K562 (cell line): ENCODE results near the gene SAMD9. TPM values are rescaled to one million over a fixed set of nuclear protein-coding genes. Genes with fewer than 3 reads are reported as not detected.

Experiments used
- ATAC-seq: fragments of 200-7000 bp; cut with Tn5 transposase; 3 replicates; pipeline ENCODE4 v1.9.1; 2020; ENCODE audit warnings: moderate library complexity
- BruUV-seq: library from RNA; stranded (reverse); fragments of 400-500 nt; replicated peaks from 2 replicates; lab custom pipeline; 2021; lab: Mats Ljungman, UMichigan
- CTCF ChIA-PET: fragments of 300-600 bp; formaldehyde crosslinking; extraction: SDS; loops from one replicate; lab custom pipeline; 2021; ENCODE audit warnings: low intra/inter-chr PET ratio; lab: Yijun Ruan, JAX
- POLR2A ChIA-PET: fragments of 300-600, 350-650 bp; sonication (Branson Sonifier 250); formaldehyde crosslinking; extraction: SDS; loops from one replicate; lab custom pipeline; 2021; ENCODE audit warnings: antibody characterized with exemption, inconsistent platforms; lab: Yijun Ruan, JAX
- DNase-seq, 4 experiments: peaks; one replicate each; pipeline versions ENCODE4 v3.0.0 to v3.0.0-alpha.2; 2011 to 2018; ENCODE audit warnings: low spot score in 3 of 4, mixed read lengths in 3 of 4; ENCODE audit errors: extremely low read depth in 1 of 4
- FAIRE-seq: peaks from 2 replicates; lab custom pipeline; 2011; peaks lifted over from hg19 to GRCh38; lab: Jason Lieb, UNC
- H2AFZ ChIP-seq: 2 replicates; pipeline ENCODE4 v1.6.0; 2011; ENCODE audit warnings: low read depth, low read length, control low read depth, inconsistent platforms
- H3K27ac ChIP-seq: fragments of 200-600 bp; 3 replicates; pipeline ENCODE4 v1.8.0; 2011; ENCODE audit warnings: low read depth, mild to moderate bottlenecking, control low read depth, inconsistent platforms, low read length, moderate library complexity, mixed read lengths; ENCODE audit errors: extremely low read depth
- H3K27me3 ChIP-seq, 2 experiments: fragments of 300-600 bp in 1 of 2; 2 replicates in 1 of 2; 3 replicates in 1 of 2; pipeline versions ENCODE4 v1.6.0 to v1.8.0; 2011; ENCODE audit warnings: inconsistent platforms in 2 of 2, low read length in 2 of 2, mild to moderate bottlenecking in 1 of 2, mixed read lengths in 1 of 2, moderate library complexity in 1 of 2; ENCODE audit not compliant: control insufficient read depth in 2 of 2, insufficient read depth in 2 of 2
- H3K36me3 ChIP-seq: fragments of 300-600 bp; 3 replicates; pipeline ENCODE4 v1.8.0; 2011; ENCODE audit warnings: mild to moderate bottlenecking, low read length, inconsistent platforms; ENCODE audit not compliant: control insufficient read depth, insufficient read depth
- H3K4me1 ChIP-seq, 2 experiments: fragments of 200-600 bp in 1 of 2; replicated peaks in 1 of 2; 2 replicates in 1 of 2; 3 replicates in 1 of 2; pipeline versions ENCODE4 v1.5.1 to v1.8.0; 2011; ENCODE audit warnings: inconsistent platforms in 2 of 2, low read length in 2 of 2, mild to moderate bottlenecking in 1 of 2, mixed read lengths in 1 of 2, moderate library complexity in 1 of 2; ENCODE audit not compliant: control insufficient read depth in 2 of 2, insufficient read depth in 2 of 2
- H3K4me2 ChIP-seq: 2 replicates; pipeline ENCODE4 v1.6.1; 2011; ENCODE audit warnings: low read length, control low read depth, inconsistent platforms, mixed read lengths; ENCODE audit not compliant: insufficient read depth
- H3K4me3 ChIP-seq: fragments of 200-600 bp; sonication (generic), shearing (Covaris generic); 2 replicates; pipeline ENCODE4 v1.5.1; 2016; ENCODE audit warnings: control low read depth, inconsistent platforms
- H3K79me2 ChIP-seq: fragments of 200-600 bp; 3 replicates; pipeline ENCODE4 v1.8.0; 2011; ENCODE audit warnings: low read length, inconsistent platforms; ENCODE audit not compliant: control insufficient read depth, insufficient read depth
- H3K9ac ChIP-seq, 2 experiments: 2 replicates each; pipeline versions ENCODE4 v1.6.0 to v1.6.1; 2011; ENCODE audit warnings: low read depth in 2 of 2, low read length in 2 of 2, control low read depth in 1 of 2, inconsistent platforms in 1 of 2, mild to moderate bottlenecking in 1 of 2, mixed read lengths in 1 of 2; ENCODE audit not compliant: insufficient read depth in 1 of 2
- H3K9me1 ChIP-seq: one replicate; pipeline ENCODE4 v1.6.0; 2011; ENCODE audit warnings: inconsistent platforms, mild to moderate bottlenecking, low read length, moderate library complexity; ENCODE audit not compliant: control insufficient read depth, insufficient read depth
- H3K9me3 ChIP-seq: replicated peaks from 2 replicates; pipeline ENCODE4 v1.5.1; 2011; ENCODE audit warnings: low read depth, low read length, inconsistent platforms; ENCODE audit not compliant: control insufficient read depth, insufficient read depth
- H4K20me1 ChIP-seq: replicated peaks from 2 replicates; pipeline ENCODE4 v1.6.1; 2011; ENCODE audit warnings: low read length, inconsistent platforms, mixed read lengths; ENCODE audit not compliant: control insufficient read depth, insufficient read depth
- BRCA1 ChIP-seq, 2 experiments: fragments of 450-650 bp in 1 of 2; sonication (generic) in 1 of 2; formaldehyde crosslinking in 1 of 2; IDR thresholded peaks; 2 replicates each; pipeline versions ENCODE4 v1.5.0 to v1.6.1; 2017 to 2020; ENCODE audit warnings: mild to moderate bottlenecking in 1 of 2, missing genetic modification reagents in 1 of 2
- FOXJ2 ChIP-seq: fragments of 200-800 bp; sonication (Bioruptor generic); IDR thresholded peaks from 2 replicates; pipeline ENCODE4 v1.6.1; 2016; ENCODE audit warnings: missing genetic modification characterization, missing compliant biosample characterization
- GABPB2 ChIP-seq: fragments of 250-450 bp; sonication (Bioruptor Pico); conservative IDR thresholded peaks from 2 replicates; pipeline ENCODE4 v1.5.1; 2021; ENCODE audit warnings: mild to moderate bottlenecking
- MCM3 ChIP-seq: fragments of 450-650 bp; IDR thresholded peaks from 2 replicates; pipeline ENCODE4 v1.6.1; 2016
- MTA2 ChIP-seq: fragments of 450-650 bp; IDR thresholded peaks from 2 replicates; pipeline ENCODE4 v1.6.1; 2016; ENCODE audit warnings: low read depth
- PML ChIP-seq: IDR thresholded peaks from 2 replicates; pipeline ENCODE4 v1.6.1; 2012; ENCODE audit warnings: low read length, inconsistent platforms
- PTBP1 ChIP-seq: fragments of 200-400 bp; formaldehyde crosslinking; IDR thresholded peaks from 2 replicates; pipeline ENCODE4 v1.6.1; 2017; ENCODE audit warnings: low read depth, low read length
- SMAD4 ChIP-seq: fragments of 250-450 bp; sonication (Bioruptor Pico); conservative IDR thresholded peaks from 2 replicates; pipeline ENCODE4 v1.8.0; 2021; ENCODE audit warnings: inconsistent platforms, mild to moderate bottlenecking, moderate library complexity
- THRA ChIP-seq: fragments of 450-650 bp; IDR thresholded peaks from 2 replicates; pipeline ENCODE4 v1.6.1; 2017; ENCODE audit warnings: mild to moderate bottlenecking, moderate library complexity
- TRIM25 ChIP-seq: fragments of 450-650 bp; IDR thresholded peaks from 2 replicates; pipeline ENCODE4 v1.7.0; 2016; ENCODE audit warnings: borderline replicate concordance
- TSHZ1 ChIP-seq: fragments of 250-450 bp; sonication (Bioruptor Pico); IDR thresholded peaks from 2 replicates; pipeline ENCODE4 v1.4.0; 2020; ENCODE audit warnings: mild to moderate bottlenecking, moderate library complexity
- XRCC3 ChIP-seq: fragments of 450-650 bp; IDR thresholded peaks from 2 replicates; pipeline ENCODE4 v1.6.1; 2017; ENCODE audit warnings: mild to moderate bottlenecking, moderate library complexity
- ZNF398 ChIP-seq: fragments of 250-450 bp; sonication (Bioruptor Pico); IDR thresholded peaks from 2 replicates; pipeline ENCODE4 v1.8.0; 2021; ENCODE audit warnings: moderate library complexity, mild to moderate bottlenecking, inconsistent platforms
- WGBS: fragments of 100-300 bp; shearing (Covaris generic); methylation state at CpG from one replicate; pipeline ENCODE4 v1.1.6; 2016; ENCODE audit warnings: low coverage, mixed read lengths; ENCODE audit not compliant: insufficient coverage; ENCODE audit errors: missing lambda C conversion rate; 5-methylcytosine and 5-hydroxymethylcytosine counted together
- in situ Hi-C: fragments of 300-500 bp; cut with MboI; formaldehyde crosslinking; loops from 4 replicates; pipeline ENCODE4 v1.15.0; 2018; ENCODE audit warnings: inconsistent platforms, mixed read lengths
- intact Hi-C: fragments of 100-400 bp; cut with micrococcal nuclease; formaldehyde crosslinking; loops from 2 replicates; pipeline ENCODE4 v1.14.2; 2022
- polyA plus RNA-seq, 8 experiments: library from polyadenylated mRNA; depleted of rRNA in 4 of 8; stranded (reverse) in 5 of 8; unstranded in 3 of 8; fragments of >200 nt; fragmentation: Nextera tagmentation in 2 of 8; fragmentation: Illumina TruSeq in 1 of 8; extraction: Ambion mirVana in 2 of 8; extraction: Trizol in 1 of 8; gene quantifications; 2 replicates each; pipeline versions ENCODE4 v1.2.1 to v1.2.3, GENCODE V29; 2011 to 2014; ENCODE audit warnings: inconsistent platforms in 1 of 8, missing spikeins in 1 of 8
- total RNA-seq, 7 experiments: library from RNA; depleted of rRNA in 6 of 7; stranded (reverse); fragments of >200 nt in 6 of 7; fragmentation: Illumina TruSeq in 2 of 7; extraction: Trizol in 2 of 7; gene quantifications; 2 replicates each; pipeline versions ENCODE4 v1.2.1 to v1.2.3, GENCODE V29; 2011 to 2021; ENCODE audit warnings: low replicate concordance in 1 of 7

Gene SAMD9
- total and polyA plus RNA-seq, 9 of the 15 experiments (the other 6 are each of a cell fraction or from before 2014, with no cell fraction given), result 1.0 to 4.0 (median 1.9) TPM

- Histone ChIP-seq H3K27ac (no peak overlapping the region), H3K36me3 (no peaks in the 10 kb centered on the region), H3K9ac (no peak overlapping the region), H3K9me3 (no peaks in the 10 kb centered on the region), H3K27me3 (no peaks in the 10 kb centered on the region), H3K9me1 (no peaks in the 10 kb centered on the region), H4K20me1 (no peaks in the 10 kb centered on the region), H3K4me1 (peaks cover 0 to 3% of the 10 kb centered on the region in 2 experiments; a peak in 1 of 5 replicates), H3K4me2 (no peak overlapping the region), H2AFZ (no peak overlapping the region), H3K79me2 (no peaks in the 10 kb centered on the region), H3K4me3 (no peak overlapping the region)
- no peak for ATAC-seq
- ChIA-PET CTCF (no interaction called here), POLR2A (no interaction called here)
- no TSS peak for BruUV-seq
- intact Hi-C loops (no loop called here), in situ Hi-C loops (no loop called here)
- WGBS, result 18% methylated on average over 6 of the region's 6 CpGs
- DNase-seq, result no peak
- TF ChIP-seq SMAD4 (CRISPR knock-in tag) (no peak), ZNF398 (no peak), PTBP1 (no peak), BRCA1 (IDR thresholded peaks at IDR 0.05) (no peak), BRCA1 (CRISPR knock-in tag; IDR thresholded peaks at IDR 0.05) (no peak), MCM3 (no peak), TSHZ1 (no peak), PML (no peak), XRCC3 (no peak), GABPB2 (CRISPR knock-in tag) (no peak), TRIM25 (no peak), THRA (no peak), FOXJ2 (no peak), MTA2 (no peak)
- FAIRE-seq, result no peak
These were observed 57.8 kb downstream of the SAMD9 start for GRCh38 chr7:93060025-93060424.
